HepG2 (cell line): ENCODE data around the gene LCN2. TPM values are rescaled to one million over a fixed set of nuclear protein-coding genes. Genes with fewer than 3 reads are reported as not detected.

Source experiments
- ATAC-seq: fragments of 200-7000 bp; cut with Tn5 transposase; 3 replicates; pipeline ENCODE4 v1.9.1; 2020; ENCODE audit warnings: mild to moderate bottlenecking, moderate library complexity
- Bru-seq: library from RNA; stranded (reverse); fragments of 400-500 nt; gene quantifications from one replicate; lab custom pipeline; 2021; lab: Mats Ljungman, UMichigan
- BruChase-seq, 2 experiments: library from RNA; stranded (reverse); fragments of 400-500 nt; gene quantifications; one replicate each; lab custom pipeline; 2021; lab: Mats Ljungman, UMichigan
- BruUV-seq: library from RNA; stranded (reverse); fragments of 400-500 nt; replicated peaks from 2 replicates; lab custom pipeline; 2021; lab: Mats Ljungman, UMichigan
- CTCF ChIA-PET: fragments of 300-600 bp; formaldehyde crosslinking; extraction: SDS; loops from one replicate; lab custom pipeline; 2021; ENCODE audit warnings: low total read pairs, inconsistent platforms, low intra/inter-chr PET ratio; lab: Yijun Ruan, JAX
- POLR2A ChIA-PET: fragments of 350-600 bp; sonication (Branson Sonifier 250); formaldehyde crosslinking; loops from one replicate; lab custom pipeline; 2020; ENCODE audit warnings: antibody characterized with exemption, inconsistent platforms; lab: Yijun Ruan, JAX
- DNase-seq: peaks from one replicate; pipeline ENCODE4 v3.0.0-alpha.2; 2015; ENCODE audit warnings: low spot score
- FAIRE-seq: peaks from 3 replicates; lab custom pipeline; 2011; peaks lifted over from hg19 to GRCh38; lab: Jason Lieb, UNC
- H2AFZ ChIP-seq: one replicate; pipeline ENCODE4 v1.6.1; 2011; ENCODE audit warnings: low read length, inconsistent platforms
- H3K27ac ChIP-seq: fragments of 300-600 bp; 3 replicates; pipeline ENCODE4 v1.8.0; 2011; ENCODE audit warnings: mixed run types, mild to moderate bottlenecking, mixed read lengths, low read length, inconsistent platforms; ENCODE audit not compliant: insufficient read depth; ENCODE audit errors: extremely low read length
- H3K27me3 ChIP-seq, 2 experiments: fragments of 200-600 bp in 1 of 2; 2 replicates in 1 of 2; 3 replicates in 1 of 2; pipeline versions ENCODE4 v1.6.0 to v1.8.0; 2011; ENCODE audit warnings: low read length in 2 of 2, mild to moderate bottlenecking in 2 of 2, moderate library complexity in 2 of 2, inconsistent platforms in 1 of 2; ENCODE audit not compliant: insufficient read depth in 2 of 2, control insufficient read depth in 1 of 2
- H3K36me3 ChIP-seq, 2 experiments: fragments of 200-600 bp in 1 of 2; replicated peaks in 1 of 2; 2 replicates in 1 of 2; 3 replicates in 1 of 2; pipeline versions ENCODE4 v1.5.1 to v1.8.0; 2011; ENCODE audit warnings: low read length in 2 of 2, inconsistent platforms in 1 of 2; ENCODE audit not compliant: insufficient read depth in 2 of 2, control insufficient read depth in 1 of 2
- H3K4me1 ChIP-seq: 2 replicates; pipeline ENCODE4 v1.5.1; 2012; ENCODE audit warnings: low read length, inconsistent platforms; ENCODE audit not compliant: insufficient read depth
- H3K4me2 ChIP-seq: 2 replicates; pipeline ENCODE4 v1.6.0; 2011; ENCODE audit warnings: low read depth, low read length, inconsistent platforms
- H3K4me3 ChIP-seq, 3 experiments: fragments of 200-600 bp in 1 of 3; sonication (generic), shearing (Covaris generic) in 1 of 3; replicated peaks in 1 of 3; 2 replicates each; pipeline ENCODE4 v1.5.1; 2011 to 2016; ENCODE audit warnings: low read length in 3 of 3, inconsistent platforms in 2 of 3, low read depth in 2 of 3, mild to moderate bottlenecking in 2 of 3, control low read depth in 1 of 3, mixed read lengths in 1 of 3; ENCODE audit not compliant: insufficient read depth in 1 of 3
- H3K79me2 ChIP-seq: one replicate; pipeline ENCODE4 v1.6.1; 2011; ENCODE audit warnings: low read length, inconsistent platforms; ENCODE audit not compliant: insufficient read depth
- H3K9ac ChIP-seq: 2 replicates; pipeline ENCODE4 v1.6.0; 2011; ENCODE audit warnings: mild to moderate bottlenecking, low read depth, low read length, inconsistent platforms; ENCODE audit not compliant: insufficient read depth
- H3K9me3 ChIP-seq: 2 replicates; pipeline ENCODE4 v1.5.1; 2012; ENCODE audit warnings: mild to moderate bottlenecking, low read length
- H4K20me1 ChIP-seq: 2 replicates; pipeline ENCODE4 v1.6.0; 2011; ENCODE audit warnings: inconsistent platforms, mild to moderate bottlenecking, low read length, moderate library complexity; ENCODE audit not compliant: insufficient read depth
- CHCHD3 ChIP-seq: sonication (generic); formaldehyde crosslinking; IDR thresholded peaks from 2 replicates; pipeline ENCODE4 v1.8.0; 2022; ENCODE audit warnings: mild to moderate bottlenecking, missing genetic modification reagents, moderate library complexity
- ELF3 ChIP-seq: IDR thresholded peaks from 2 replicates; pipeline ENCODE4 v1.6.1; 2016; ENCODE audit warnings: missing genetic modification reagents, missing compliant biosample characterization
- NKX3-1 ChIP-seq: sonication (generic); formaldehyde crosslinking; IDR thresholded peaks from 2 replicates; pipeline ENCODE4 v1.5.0; 2020; ENCODE audit warnings: missing genetic modification reagents
- ZNF251 ChIP-seq: sonication (generic); formaldehyde crosslinking; IDR thresholded peaks from 2 replicates; pipeline ENCODE4 v1.9.0; 2021; ENCODE audit warnings: mild to moderate bottlenecking, missing genetic modification reagents
- ZNF501 ChIP-seq: sonication (generic); formaldehyde crosslinking; IDR thresholded peaks from 2 replicates; pipeline ENCODE4 v1.5.1; 2020; ENCODE audit warnings: mild to moderate bottlenecking, moderate library complexity, missing genetic modification reagents
- WGBS: methylation state at CpG from one replicate; pipeline ENCODE4 v1.1.6; 2017; ENCODE audit warnings: low lambda C conversion rate; 5-methylcytosine and 5-hydroxymethylcytosine counted together
- in situ Hi-C: cut with HindIII; loops from 2 replicates; pipeline ENCODE4 v1.10.0; 2017; ENCODE audit warnings: low pct_unique_long_range_greater_than_20kb; ENCODE audit not compliant: extremely low pct_ligation_motif_present
- intact Hi-C: fragments of 100-400 bp; cut with micrococcal nuclease; formaldehyde crosslinking; loops from one replicate; pipeline ENCODE4 v1.10.0; 2022; ENCODE audit not compliant: unreplicated experiment
- long read RNA-seq, 2 experiments: library from RNA in 1 of 2; library from polyadenylated mRNA in 1 of 2; stranded (forward) in 1 of 2; unstranded in 1 of 2; transcript quantifications; one replicate each; pipeline ENCODE4 v2.0.0, GENCODE V29; 2019 to 2022
- polyA minus RNA-seq, 3 experiments: library from RNA; depleted of rRNA, polyadenylated mRNA; stranded (reverse); fragments of >200 nt; gene quantifications; 2 replicates each; pipeline ENCODE4 v1.2.3, GENCODE V29; 2011; ENCODE audit warnings: low replicate concordance in 1 of 3
- polyA plus RNA-seq, 8 experiments: library from polyadenylated mRNA; depleted of rRNA in 3 of 8; stranded (reverse) in 7 of 8; unstranded in 1 of 8; fragments of >200 nt; fragmentation: Illumina TruSeq in 4 of 8; extraction: Trizol in 4 of 8; gene quantifications; 2 replicates each; pipeline versions ENCODE4 v1.2.1 to v1.2.3, GENCODE V29; 2011 to 2016; ENCODE audit warnings: low read depth in 4 of 8, missing spikeins in 1 of 8, mixed read lengths in 1 of 8; ENCODE audit not compliant: insufficient read depth in 1 of 8
- total RNA-seq, 5 experiments: library from RNA; depleted of rRNA; stranded (reverse); fragments of >200 nt; fragmentation: Illumina TruSeq; extraction: Trizol; gene quantifications; 2 replicates each; pipeline ENCODE4 v1.2.3, GENCODE V29; 2016; ENCODE audit warnings: low read depth in 1 of 5
- TF ChIP-seq, protein P1 (sequence below): sonication (generic); formaldehyde crosslinking; IDR thresholded peaks from 2 replicates; pipeline ENCODE4 v1.5.0; 2020; ENCODE audit warnings: mild to moderate bottlenecking, missing genetic modification reagents, borderline replicate concordance
- TF ChIP-seq, protein P2 (sequence below): sonication (generic); formaldehyde crosslinking; IDR thresholded peaks from 2 replicates; pipeline ENCODE4 v1.4.0; 2020; ENCODE audit warnings: missing genetic modification reagents, borderline replicate concordance

Gene LCN2
- total RNA-seq (2016; rRNA removed; fragmentation: Illumina TruSeq; extraction: Trizol) (0.34 and 0.38 TPM in 2 replicates), polyA plus RNA-seq (2011; rRNA removed) (1.4 and 2.3 TPM in 2 replicates), polyA minus RNA-seq (2011; rRNA and poly(A)+ RNA removed; ENCODE audit: low replicate concordance) (0.44 and 0.52 TPM in 2 replicates), Bru-seq, nascent RNA (percentile 24 among the genes with signal in this experiment), BruChase-seq, experiment 1, labeled RNA remaining after a 6-hour chase (percentile 38 among the genes with signal in this experiment), BruChase-seq, experiment 2, labeled RNA remaining after a 2-hour chase (percentile 18 among the genes with signal in this experiment)
- total RNA-seq (2016; cell fraction: cytosol; rRNA removed; fragmentation: Illumina TruSeq; extraction: Trizol; ENCODE audit: low read depth): 0.40 TPM in 1 of 2 replicates, not detected in the other
- total RNA-seq (2016; cell fraction: insoluble cytoplasmic fraction; rRNA removed; fragmentation: Illumina TruSeq; extraction: Trizol): 0.24 TPM in 1 of 2 replicates, not detected in the other
- 0.34 and 0.38 TPM in 2 replicates for total RNA-seq (2016; cell fraction: membrane; rRNA removed; fragmentation: Illumina TruSeq; extraction: Trizol)
- total RNA-seq (2016; cell fraction: nucleus; rRNA removed; fragmentation: Illumina TruSeq; extraction: Trizol): not detected in 2 replicates
- polyA plus RNA-seq (2011; cell fraction: cytosol; rRNA removed): 0.93 and 2.4 TPM in 2 replicates
- polyA plus RNA-seq (2011; cell fraction: nucleus; rRNA removed): 4.4 and 6.2 TPM in 2 replicates
- 1.5 and 1.7 TPM in 2 replicates for polyA plus RNA-seq (2012)
- polyA plus RNA-seq (2016; cell fraction: cytosol; fragmentation: Illumina TruSeq; extraction: Trizol; ENCODE audit: low read depth): 0.69 and 0.92 TPM in 2 replicates
- polyA plus RNA-seq (2016; cell fraction: insoluble cytoplasmic fraction; fragmentation: Illumina TruSeq; extraction: Trizol; ENCODE audit: low read depth): 0.71 and 0.76 TPM in 2 replicates
- polyA plus RNA-seq (2016; cell fraction: membrane; fragmentation: Illumina TruSeq; extraction: Trizol; ENCODE audit: low read depth): 0.49 and 0.63 TPM in 2 replicates
- 1.7 and 3.0 TPM in 2 replicates for polyA plus RNA-seq (2016; cell fraction: nucleus; fragmentation: Illumina TruSeq; extraction: Trizol; ENCODE audit: insufficient read depth, low read depth)
- polyA minus RNA-seq (2011; cell fraction: cytosol; rRNA and poly(A)+ RNA removed): 0.99 TPM in 1 of 2 replicates, not detected in the other
- not detected in 2 replicates for polyA minus RNA-seq (2011; cell fraction: nucleus; rRNA and poly(A)+ RNA removed)
- long read RNA-seq, experiment 1: 0 reads
- long read RNA-seq, experiment 2, partial matches to known transcripts: 0 of 3 reads
- long read RNA-seq, experiment 2, other reads (novel, unspliced or antisense): 2 of 3 reads

GRCh38 chr9:128149001-128149701, at the start of gene LCN2:
TSS of gene LCN2 (plus strand) at chr9:128149453. CDS start at chr9:128149526, 73 bp downstream.
- Histone ChIP-seq H3K9me3 (no peaks in the 10 kb centered on the region), H4K20me1 (no peaks in the 10 kb centered on the region), H3K9ac (peak within 1 kb of the TSS; percentile 37; the same call in 1 of the 2 replicates), H2AFZ (no peak within 1 kb of the TSS), H3K4me2 (peak within 1 kb of the TSS; percentile 71), H3K27ac (no peak within 1 kb of the TSS), H3K4me1 (peaks cover 75% of the 10 kb centered on the region), H3K79me2 (no peaks in the 10 kb centered on the region), H3K36me3 (no peaks in the 10 kb centered on the region), H3K4me3 (peak within 1 kb of the TSS in 2 of 3 experiments; percentile 1 to 59; a peak in 3 of 6 replicates), H3K27me3 (peaks cover 9 to 55% of the 10 kb centered on the region in 2 experiments; a peak in 4 of 5 replicates)
- ChIA-PET CTCF (no interaction called here), POLR2A (interaction anchor here (0.6 to 2.3 kb wide), 3 partner anchors 9 to 11 kb away, joined by 4 to 36 read pairs (median 5); partner anchors contain the start of gene BBLN)
- ATAC-seq (no peak), DNase-seq (no peak), FAIRE-seq (no peak)
- intact Hi-C loops: no loop called here
- 0% methylated on average over 6 of the region's 9 CpGs for WGBS
- in situ Hi-C loops: no loop called here
- BruUV-seq: no TSS peak
- TF ChIP-seq CHCHD3 (CRISPR knock-in tag): no peak
- no peak for TF ChIP-seq NKX3-1 (CRISPR knock-in tag)
- TF ChIP-seq ZNF251: no peak
- TF ChIP-seq, protein P1, sequence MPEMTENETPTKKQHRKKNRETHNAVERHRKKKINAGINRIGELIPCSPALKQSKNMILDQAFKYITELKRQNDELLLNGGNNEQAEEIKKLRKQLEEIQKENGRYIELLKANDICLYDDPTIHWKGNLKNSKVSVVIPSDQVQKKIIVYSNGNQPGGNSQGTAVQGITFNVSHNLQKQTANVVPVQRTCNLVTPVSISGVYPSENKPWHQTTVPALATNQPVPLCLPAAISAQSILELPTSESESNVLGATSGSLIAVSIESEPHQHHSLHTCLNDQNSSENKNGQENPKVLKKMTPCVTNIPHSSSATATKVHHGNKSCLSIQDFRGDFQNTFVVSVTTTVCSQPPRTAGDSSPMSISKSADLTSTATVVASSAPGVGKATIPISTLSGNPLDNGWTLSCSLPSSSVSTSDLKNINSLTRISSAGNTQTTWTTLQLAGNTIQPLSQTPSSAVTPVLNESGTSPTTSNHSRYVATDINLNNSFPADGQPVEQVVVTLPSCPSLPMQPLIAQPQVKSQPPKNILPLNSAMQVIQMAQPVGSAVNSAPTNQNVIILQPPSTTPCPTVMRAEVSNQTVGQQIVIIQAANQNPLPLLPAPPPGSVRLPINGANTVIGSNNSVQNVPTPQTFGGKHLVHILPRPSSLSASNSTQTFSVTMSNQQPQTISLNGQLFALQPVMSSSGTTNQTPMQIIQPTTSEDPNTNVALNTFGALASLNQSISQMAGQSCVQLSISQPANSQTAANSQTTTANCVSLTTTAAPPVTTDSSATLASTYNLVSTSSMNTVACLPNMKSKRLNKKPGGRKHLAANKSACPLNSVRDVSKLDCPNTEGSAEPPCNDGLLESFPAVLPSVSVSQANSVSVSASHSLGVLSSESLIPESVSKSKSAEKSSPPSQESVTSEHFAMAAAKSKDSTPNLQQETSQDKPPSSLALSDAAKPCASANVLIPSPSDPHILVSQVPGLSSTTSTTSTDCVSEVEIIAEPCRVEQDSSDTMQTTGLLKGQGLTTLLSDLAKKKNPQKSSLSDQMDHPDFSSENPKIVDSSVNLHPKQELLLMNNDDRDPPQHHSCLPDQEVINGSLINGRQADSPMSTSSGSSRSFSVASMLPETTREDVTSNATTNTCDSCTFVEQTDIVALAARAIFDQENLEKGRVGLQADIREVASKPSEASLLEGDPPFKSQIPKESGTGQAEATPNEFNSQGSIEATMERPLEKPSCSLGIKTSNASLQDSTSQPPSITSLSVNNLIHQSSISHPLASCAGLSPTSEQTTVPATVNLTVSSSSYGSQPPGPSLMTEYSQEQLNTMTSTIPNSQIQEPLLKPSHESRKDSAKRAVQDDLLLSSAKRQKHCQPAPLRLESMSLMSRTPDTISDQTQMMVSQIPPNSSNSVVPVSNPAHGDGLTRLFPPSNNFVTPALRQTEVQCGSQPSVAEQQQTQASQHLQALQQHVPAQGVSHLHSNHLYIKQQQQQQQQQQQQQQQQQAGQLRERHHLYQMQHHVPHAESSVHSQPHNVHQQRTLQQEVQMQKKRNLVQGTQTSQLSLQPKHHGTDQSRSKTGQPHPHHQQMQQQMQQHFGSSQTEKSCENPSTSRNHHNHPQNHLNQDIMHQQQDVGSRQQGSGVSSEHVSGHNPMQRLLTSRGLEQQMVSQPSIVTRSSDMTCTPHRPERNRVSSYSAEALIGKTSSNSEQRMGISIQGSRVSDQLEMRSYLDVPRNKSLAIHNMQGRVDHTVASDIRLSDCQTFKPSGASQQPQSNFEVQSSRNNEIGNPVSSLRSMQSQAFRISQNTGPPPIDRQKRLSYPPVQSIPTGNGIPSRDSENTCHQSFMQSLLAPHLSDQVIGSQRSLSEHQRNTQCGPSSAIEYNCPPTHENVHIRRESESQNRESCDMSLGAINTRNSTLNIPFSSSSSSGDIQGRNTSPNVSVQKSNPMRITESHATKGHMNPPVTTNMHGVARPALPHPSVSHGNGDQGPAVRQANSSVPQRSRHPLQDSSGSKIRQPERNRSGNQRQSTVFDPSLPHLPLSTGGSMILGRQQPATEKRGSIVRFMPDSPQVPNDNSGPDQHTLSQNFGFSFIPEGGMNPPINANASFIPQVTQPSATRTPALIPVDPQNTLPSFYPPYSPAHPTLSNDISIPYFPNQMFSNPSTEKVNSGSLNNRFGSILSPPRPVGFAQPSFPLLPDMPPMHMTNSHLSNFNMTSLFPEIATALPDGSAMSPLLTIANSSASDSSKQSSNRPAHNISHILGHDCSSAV: no peak
- TF ChIP-seq, protein P2, sequence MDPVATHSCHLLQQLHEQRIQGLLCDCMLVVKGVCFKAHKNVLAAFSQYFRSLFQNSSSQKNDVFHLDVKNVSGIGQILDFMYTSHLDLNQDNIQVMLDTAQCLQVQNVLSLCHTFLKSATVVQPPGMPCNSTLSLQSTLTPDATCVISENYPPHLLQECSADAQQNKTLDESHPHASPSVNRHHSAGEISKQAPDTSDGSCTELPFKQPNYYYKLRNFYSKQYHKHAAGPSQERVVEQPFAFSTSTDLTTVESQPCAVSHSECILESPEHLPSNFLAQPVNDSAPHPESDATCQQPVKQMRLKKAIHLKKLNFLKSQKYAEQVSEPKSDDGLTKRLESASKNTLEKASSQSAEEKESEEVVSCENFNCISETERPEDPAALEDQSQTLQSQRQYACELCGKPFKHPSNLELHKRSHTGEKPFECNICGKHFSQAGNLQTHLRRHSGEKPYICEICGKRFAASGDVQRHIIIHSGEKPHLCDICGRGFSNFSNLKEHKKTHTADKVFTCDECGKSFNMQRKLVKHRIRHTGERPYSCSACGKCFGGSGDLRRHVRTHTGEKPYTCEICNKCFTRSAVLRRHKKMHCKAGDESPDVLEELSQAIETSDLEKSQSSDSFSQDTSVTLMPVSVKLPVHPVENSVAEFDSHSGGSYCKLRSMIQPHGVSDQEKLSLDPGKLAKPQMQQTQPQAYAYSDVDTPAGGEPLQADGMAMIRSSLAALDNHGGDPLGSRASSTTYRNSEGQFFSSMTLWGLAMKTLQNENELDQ (CRISPR knock-in tag): no peak
- TF ChIP-seq ELF3 (CRISPR knock-in tag): 0 out of 2 replicates have a peak, but pooled peaks have one; percentile 40
- TF ChIP-seq ZNF501: no peak
